Measurements from ENCODE around the gene BTBD19. TPM values are rescaled to one million over a fixed set of nuclear protein-coding genes. Genes with fewer than 3 reads are reported as not detected.
"Not testable (repeated sequence)": the region's sequence is repeated elsewhere in the genome, so short reads cannot be mapped to it uniquely, and the experiment has no call there.

The BTBD19 gene
- total RNA-seq, 4 donors from 2014 or later, result 2.6 to 7.4 (median 3.5) TPM

GRCh38 chr1:44819608-44820327 lies 11.4 kb downstream of the BTBD19 start:
- peak; percentile 85 to 94 (median 90) for DNase-seq
- TF ChIP-seq CTCF (IDR thresholded peaks at IDR 0.05), result peak in 3 of 6 experiments; percentile 19 to 44 (median 23)
- TF ChIP-seq POLR2A (IDR thresholded peaks at IDR 0.05), result peak; percentile 95 to 99
- peak overlapping the region; percentile 85 to 95 (median 88) for H3K27ac ChIP-seq
- no peaks in the 10 kb centered on the region for H3K9me3 ChIP-seq
- no peaks in the 10 kb centered on the region for H3K36me3 ChIP-seq
- H3K4me3 ChIP-seq, result peak overlapping the region; percentile 45 to 59 (median 50)
- H3K4me1 ChIP-seq, result peaks cover 0 to 10% (median 2%) of the 10 kb centered on the region in 4 donors
- no peaks in the 10 kb centered on the region for H3K27me3 ChIP-seq

GRCh38 chr1:44820328-44821239 lies 12.3 kb downstream of the BTBD19 start:
- DNase-seq, result peak in 1 of 3 donors; percentile 39
- peak in 1 of 6 experiments; percentile 13 for TF ChIP-seq CTCF (IDR thresholded peaks at IDR 0.05)
- no peak for TF ChIP-seq POLR2A (IDR thresholded peaks at IDR 0.05)
- peak overlapping the region; percentile 45 to 59 (median 50) for H3K4me3 ChIP-seq

GRCh38 chr1:44821240-44821715 lies 13.0 kb downstream of the BTBD19 start:
- no peaks in the 10 kb centered on the region for H3K36me3 ChIP-seq
- peak overlapping the region in 1 of 4 donors; percentile 87 for H3K27ac ChIP-seq
- peaks cover 0 to 10% (median 2%) of the 10 kb centered on the region in 4 donors for H3K4me1 ChIP-seq
- H3K4me3 ChIP-seq, result no peak overlapping the region
- DNase-seq, result peak in 1 of 3 donors; percentile 37
- no peaks in the 10 kb centered on the region for H3K9me3 ChIP-seq
- no peaks in the 10 kb centered on the region for H3K27me3 ChIP-seq
- TF ChIP-seq POLR2A (IDR thresholded peaks at IDR 0.05) (no peak), CTCF (IDR thresholded peaks at IDR 0.05) (no peak)

More at GRCh38 chr1:44820328-44821239, 12.3 kb downstream of the BTBD19 start:
- Histone ChIP-seq H3K27me3 (no peaks in the 10 kb centered on the region), H3K9me3 (no peaks in the 10 kb centered on the region), H3K4me1 (peaks cover 0 to 10% (median 2%) of the 10 kb centered on the region in 4 donors), H3K36me3 (no peaks in the 10 kb centered on the region), H3K27ac (peak overlapping the region; percentile 85 to 95 (median 88))

GRCh38 chr1:44822131-44822701 lies 13.9 kb downstream of the BTBD19 start:
- TF ChIP-seq CTCF (IDR thresholded peaks at IDR 0.05) (no peak), POLR2A (IDR thresholded peaks at IDR 0.05) (no peak)
- no peaks in the 10 kb centered on the region for H3K9me3 ChIP-seq
- peaks cover 0 to 10% (median 2%) of the 10 kb centered on the region in 4 donors for H3K4me1 ChIP-seq
- H3K4me3 ChIP-seq, result no peak overlapping the region
- peak in 1 of 3 donors; percentile 47 for DNase-seq
- no peaks in the 10 kb centered on the region for H3K27me3 ChIP-seq
- H3K36me3 ChIP-seq, result no peaks in the 10 kb centered on the region
- H3K27ac ChIP-seq, result no peak overlapping the region

GRCh38 chr1:44822981-44823451 lies 14.7 kb downstream of the BTBD19 start:
- Histone ChIP-seq H3K9me3 (no peaks in the 10 kb centered on the region), H3K27ac (no peak overlapping the region), H3K4me3 (no peak overlapping the region), H3K4me1 (peaks cover 0 to 10% (median 2%) of the 10 kb centered on the region in 4 donors), H3K36me3 (no peaks in the 10 kb centered on the region), H3K27me3 (no peaks in the 10 kb centered on the region)
- DNase-seq, result peak in 1 of 3 donors; percentile 44
- TF ChIP-seq CTCF (IDR thresholded peaks at IDR 0.05) (no peak), POLR2A (IDR thresholded peaks at IDR 0.05) (no peak)

GRCh38 chr1:44824392-44824791 lies 16.1 kb downstream of the BTBD19 start:
- peak in 1 of 3 donors; percentile 9 for DNase-seq
- H3K4me3 ChIP-seq, H3K27me3 ChIP-seq, H3K27ac ChIP-seq, H3K36me3 ChIP-seq, H3K9me3 ChIP-seq: not testable (repeated sequence)
- H3K4me1 ChIP-seq, result peaks cover 0 to 10% (median 0%) of the 10 kb centered on the region in 4 donors

Data from Peyer's patch (tissue), 4 donors.